ENCODE data around the gene BRAT1.

The BRAT1 gene

DNA sequence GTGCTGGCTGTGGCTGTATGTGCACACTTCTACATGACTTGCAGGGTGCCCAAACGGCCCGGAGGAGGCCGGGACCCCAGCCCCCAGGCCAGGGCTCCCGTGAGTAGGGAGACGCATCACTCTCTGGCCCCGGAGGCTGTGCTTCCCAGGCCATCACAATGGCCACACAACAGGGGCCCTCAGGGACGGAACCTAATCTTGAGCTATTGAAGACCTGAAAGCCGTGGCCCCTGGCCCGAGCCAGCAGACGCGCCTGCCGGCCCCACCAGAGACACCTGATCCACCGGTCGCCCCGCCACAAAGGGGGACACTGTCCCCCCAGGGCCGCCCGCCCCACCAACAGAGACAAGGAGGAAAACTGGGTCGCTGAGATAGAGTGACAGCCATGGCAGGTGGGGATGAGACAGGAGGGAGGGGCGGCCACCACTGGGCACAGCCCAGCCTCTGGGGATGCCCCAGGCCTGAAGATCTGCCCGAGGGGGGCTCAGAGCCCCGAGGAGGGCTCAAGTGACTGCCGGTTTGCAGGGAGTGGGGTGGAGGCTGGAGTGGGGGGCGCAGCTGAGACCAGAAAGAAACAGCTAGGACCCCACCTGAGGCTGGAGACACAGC lies 45.9 kb downstream of the BRAT1 start:
- no peak for DNase-seq
- no peaks in the 10 kb centered on the region for H3K9me3 ChIP-seq (replicated peaks; ENCODE audit: insufficient read depth, low read length)
- H4K20me1 ChIP-seq (ENCODE audit: insufficient read depth, low read length): no peaks in the 10 kb centered on the region
- 0 out of 2 replicates have a peak overlapping the region, but pooled peaks have one; percentile 42 for H2AFZ ChIP-seq (ENCODE audit: low read length)
- H3K79me2 ChIP-seq (ENCODE audit: low read length): no peaks in the 10 kb centered on the region
- H3F3A ChIP-seq (ENCODE audit: insufficient read depth, low read length): peaks cover 5% of the 10 kb centered on the region; the same call in 1 of the 2 replicates
- TF ChIP-seq EZH2phosphoT487 (IDR thresholded peaks at IDR 0.05; ENCODE audit: low read length) (no peak), EZH2 (optimal IDR thresholded peaks at IDR 0.05; ENCODE audit: low read depth, low read length) (no peak)
- TF ChIP-seq, protein P1, sequence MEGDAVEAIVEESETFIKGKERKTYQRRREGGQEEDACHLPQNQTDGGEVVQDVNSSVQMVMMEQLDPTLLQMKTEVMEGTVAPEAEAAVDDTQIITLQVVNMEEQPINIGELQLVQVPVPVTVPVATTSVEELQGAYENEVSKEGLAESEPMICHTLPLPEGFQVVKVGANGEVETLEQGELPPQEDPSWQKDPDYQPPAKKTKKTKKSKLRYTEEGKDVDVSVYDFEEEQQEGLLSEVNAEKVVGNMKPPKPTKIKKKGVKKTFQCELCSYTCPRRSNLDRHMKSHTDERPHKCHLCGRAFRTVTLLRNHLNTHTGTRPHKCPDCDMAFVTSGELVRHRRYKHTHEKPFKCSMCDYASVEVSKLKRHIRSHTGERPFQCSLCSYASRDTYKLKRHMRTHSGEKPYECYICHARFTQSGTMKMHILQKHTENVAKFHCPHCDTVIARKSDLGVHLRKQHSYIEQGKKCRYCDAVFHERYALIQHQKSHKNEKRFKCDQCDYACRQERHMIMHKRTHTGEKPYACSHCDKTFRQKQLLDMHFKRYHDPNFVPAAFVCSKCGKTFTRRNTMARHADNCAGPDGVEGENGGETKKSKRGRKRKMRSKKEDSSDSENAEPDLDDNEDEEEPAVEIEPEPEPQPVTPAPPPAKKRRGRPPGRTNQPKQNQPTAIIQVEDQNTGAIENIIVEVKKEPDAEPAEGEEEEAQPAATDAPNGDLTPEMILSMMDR (IDR thresholded peaks at IDR 0.05; ENCODE audit: low read length): no peak
- peaks cover 24% of the 10 kb centered on the region for H3K4me1 ChIP-seq (ENCODE audit: low read length)
- H3K9ac ChIP-seq (ENCODE audit: low read length): no peak overlapping the region
- H3K4me2 ChIP-seq (ENCODE audit: low read depth, low read length): peak overlapping the region; percentile 64
- H3K4me3 ChIP-seq (ENCODE audit: low read length): peak overlapping the region; percentile 19; the same call in 1 of the 2 replicates
- H3K9me2 ChIP-seq (replicated peaks; ENCODE audit: insufficient read depth, low read length): no peaks in the 10 kb centered on the region
- peaks cover 38% of the 10 kb centered on the region for H3K27me3 ChIP-seq (replicated peaks; ENCODE audit: insufficient read depth, low read length)
- H3K27ac ChIP-seq (ENCODE audit: low read length): no peak overlapping the region
- H3K36me3 ChIP-seq (replicated peaks; ENCODE audit: insufficient read depth, low read length): no peaks in the 10 kb centered on the region

DNA sequence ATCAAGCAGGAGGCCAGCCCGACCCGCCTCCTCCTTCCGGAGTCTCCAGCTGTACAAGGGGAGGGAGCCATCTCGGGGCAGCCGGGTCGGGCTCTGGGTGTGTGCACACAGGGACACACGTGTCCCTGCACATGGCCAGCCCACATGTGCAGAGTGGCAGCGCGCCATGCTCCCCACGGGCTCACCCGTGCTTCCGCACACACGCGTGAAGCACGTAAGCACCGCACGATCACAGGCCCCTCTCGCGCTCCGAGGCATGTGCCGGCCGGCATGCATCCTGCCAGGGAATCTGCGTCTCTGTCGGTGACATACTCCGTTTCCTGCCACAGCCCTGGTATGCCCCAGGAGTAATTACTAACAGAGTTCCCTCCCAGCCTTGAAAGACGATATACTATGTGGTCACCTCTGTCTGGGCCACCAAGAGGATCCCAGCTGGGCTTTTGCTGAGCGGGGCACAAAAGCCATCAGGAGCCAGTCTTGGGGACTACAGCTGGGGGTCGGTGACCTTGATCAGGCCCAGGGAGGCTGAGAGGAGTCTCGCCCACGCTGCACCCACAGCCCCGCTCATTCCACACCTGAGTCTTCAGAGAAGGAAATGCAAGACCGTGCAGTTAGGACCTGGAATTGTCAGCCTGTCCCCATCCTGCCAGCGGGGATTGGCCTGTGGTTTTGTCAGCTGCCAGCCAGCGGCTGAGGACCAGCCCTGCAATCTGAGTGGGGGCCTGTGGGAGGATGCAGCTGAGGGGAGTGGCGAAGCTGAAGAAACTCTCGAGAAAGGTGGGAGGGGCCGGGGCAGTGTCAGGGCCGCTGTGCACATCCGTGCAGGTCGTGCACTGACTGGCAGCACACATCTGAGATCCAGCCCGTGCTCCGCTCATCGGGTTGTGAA lies 46.8 kb downstream of the BRAT1 start:
- no peak overlapping the region for H3K9ac ChIP-seq (ENCODE audit: low read length)
- peaks cover 24% of the 10 kb centered on the region for H3K4me1 ChIP-seq (ENCODE audit: low read length)
- no peaks in the 10 kb centered on the region for H3K9me2 ChIP-seq (replicated peaks; ENCODE audit: insufficient read depth, low read length)
- H3K4me3 ChIP-seq (ENCODE audit: low read length): peak overlapping the region; percentile 19; the same call in 1 of the 2 replicates
- TF ChIP-seq EZH2phosphoT487 (IDR thresholded peaks at IDR 0.05; ENCODE audit: low read length) (no peak), EZH2 (optimal IDR thresholded peaks at IDR 0.05; ENCODE audit: low read depth, low read length) (no peak)
- TF ChIP-seq, protein P1 (IDR thresholded peaks at IDR 0.05; ENCODE audit: low read length): no peak
- H3F3A ChIP-seq (ENCODE audit: insufficient read depth, low read length): peaks cover 5% of the 10 kb centered on the region; the same call in 1 of the 2 replicates
- DNase-seq: peak; percentile 65
- H3K27ac ChIP-seq (ENCODE audit: low read length): no peak overlapping the region
- peak overlapping the region; percentile 64 for H3K4me2 ChIP-seq (ENCODE audit: low read depth, low read length)
- 0 out of 2 replicates have a peak overlapping the region, but pooled peaks have one; percentile 42 for H2AFZ ChIP-seq (ENCODE audit: low read length)
- H3K36me3 ChIP-seq (replicated peaks; ENCODE audit: insufficient read depth, low read length): no peaks in the 10 kb centered on the region
- no peaks in the 10 kb centered on the region for H3K79me2 ChIP-seq (ENCODE audit: low read length)
- H3K27me3 ChIP-seq (replicated peaks; ENCODE audit: insufficient read depth, low read length): peaks cover 46% of the 10 kb centered on the region
- H4K20me1 ChIP-seq (ENCODE audit: insufficient read depth, low read length): no peaks in the 10 kb centered on the region
- H3K9me3 ChIP-seq (replicated peaks; ENCODE audit: insufficient read depth, low read length): no peaks in the 10 kb centered on the region

DNA sequence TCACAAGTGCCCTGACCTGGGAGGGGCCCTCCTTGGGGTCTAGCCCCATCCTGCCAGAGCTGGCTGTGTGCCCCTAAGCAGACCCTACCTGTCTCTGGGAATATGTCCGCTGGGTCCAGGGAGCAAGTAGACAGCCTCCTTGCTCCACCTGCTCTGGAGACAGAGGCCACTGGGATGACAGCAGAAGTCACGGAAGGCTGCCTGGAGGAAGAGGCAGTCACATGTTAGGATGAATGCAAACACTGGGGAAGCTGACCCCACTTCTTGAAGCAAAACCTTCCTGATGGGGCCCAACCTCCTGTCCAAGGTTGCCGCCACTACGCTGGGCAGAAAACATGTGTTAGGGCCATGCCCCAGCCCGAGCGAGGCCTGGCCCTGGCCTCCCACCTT lies 47.4 kb downstream of the BRAT1 start:
- Histone ChIP-seq H3K9me2 (replicated peaks; ENCODE audit: insufficient read depth, low read length) (no peaks in the 10 kb centered on the region), H3K4me2 (ENCODE audit: low read depth, low read length) (no peak overlapping the region), H3K79me2 (ENCODE audit: low read length) (no peaks in the 10 kb centered on the region), H3K9ac (ENCODE audit: low read length) (no peak overlapping the region), H3K9me3 (replicated peaks; ENCODE audit: insufficient read depth, low read length) (no peaks in the 10 kb centered on the region), H3K27me3 (replicated peaks; ENCODE audit: insufficient read depth, low read length) (peaks cover 53% of the 10 kb centered on the region), H3F3A (ENCODE audit: insufficient read depth, low read length) (peaks cover 5% of the 10 kb centered on the region; the same call in 1 of the 2 replicates), H4K20me1 (ENCODE audit: insufficient read depth, low read length) (no peaks in the 10 kb centered on the region), H3K4me3 (ENCODE audit: low read length) (no peak overlapping the region), H3K36me3 (replicated peaks; ENCODE audit: insufficient read depth, low read length) (no peaks in the 10 kb centered on the region), H3K27ac (ENCODE audit: low read length) (no peak overlapping the region), H3K4me1 (ENCODE audit: low read length) (peaks cover 24% of the 10 kb centered on the region), H2AFZ (ENCODE audit: low read length) (no peak overlapping the region)
- no peak for TF ChIP-seq EZH2phosphoT487 (IDR thresholded peaks at IDR 0.05; ENCODE audit: low read length)
- no peak for DNase-seq
